Common myeloid progenitor, CD34-positive (primary cell): ENCODE results near the gene OR2B6. TPM values are rescaled to one million over a fixed set of nuclear protein-coding genes. Genes with fewer than 3 reads are reported as not detected.
"Not testable (repeated sequence)": the region's sequence is repeated elsewhere in the genome, so short reads cannot be mapped to it uniquely, and the experiment has no call there.

ENCODE experiments used
- CTCF ChIA-PET: fragments of 350-600 bp; sonication (Branson Sonifier 250); formaldehyde crosslinking; loops from one replicate; lab custom pipeline; 2021; ENCODE audit warnings: antibody characterized with exemption; lab: Charles Lee
- POLR2A ChIA-PET: fragments of 350-600 bp; sonication (Branson Sonifier 250); formaldehyde crosslinking; loops from one replicate; lab custom pipeline; 2021; ENCODE audit warnings: antibody characterized with exemption; lab: Charles Lee
- DNase-seq, 3 donors: peaks; one replicate each; pipeline versions ENCODE4 v3.0.0 to v3.0.0-alpha.2; 2013
- H3K27ac ChIP-seq, 2 experiments: 1 replicate in 1 of 2; 2 replicates in 1 of 2; pipeline ENCODE4 v1.7.0; 2013; ENCODE audit warnings: inconsistent platforms in 2 of 2, low read length in 2 of 2, mild to moderate bottlenecking in 2 of 2, low read depth in 1 of 2, moderate library complexity in 1 of 2; ENCODE audit not compliant: severe bottlenecking in 2 of 2, insufficient read depth in 1 of 2, poor library complexity in 1 of 2
- H3K27me3 ChIP-seq, 5 experiments: replicated peaks in 2 of 5; 1 replicate in 3 of 5; 2 replicates in 2 of 5; pipeline versions ENCODE4 v1.6.1 to v1.7.0; 2013; ENCODE audit warnings: low read length in 4 of 5, mild to moderate bottlenecking in 2 of 5, moderate library complexity in 2 of 5, inconsistent platforms in 1 of 5; ENCODE audit not compliant: insufficient read depth in 5 of 5, control insufficient read depth in 4 of 5
- H3K36me3 ChIP-seq, 4 experiments: 1 replicate in 2 of 4; 2 replicates in 2 of 4; pipeline versions ENCODE4 v1.6.1 to v1.7.0; 2013; ENCODE audit warnings: low read length in 3 of 4, control low read depth in 1 of 4, mild to moderate bottlenecking in 1 of 4; ENCODE audit not compliant: control insufficient read depth in 4 of 4, insufficient read depth in 4 of 4
- H3K4me1 ChIP-seq, 4 experiments: 1 replicate in 3 of 4; 2 replicates in 1 of 4; pipeline versions ENCODE4 v1.6.1 to v1.7.1; 2013; ENCODE audit warnings: low read length in 3 of 4, mild to moderate bottlenecking in 3 of 4, control low read depth in 1 of 4, inconsistent platforms in 1 of 4, moderate library complexity in 1 of 4; ENCODE audit not compliant: control insufficient read depth in 4 of 4, insufficient read depth in 4 of 4; ENCODE audit errors: control extremely low read depth in 1 of 4
- H3K4me3 ChIP-seq, 7 experiments: 1 replicate in 4 of 7; 2 replicates in 3 of 7; pipeline versions ENCODE4 v1.5.1 to v1.7.0; 2013; ENCODE audit warnings: mild to moderate bottlenecking in 7 of 7, low read length in 6 of 7, moderate library complexity in 6 of 7, inconsistent platforms in 2 of 7, low read depth in 2 of 7, control low read depth in 1 of 7; ENCODE audit not compliant: insufficient read depth in 4 of 7, control insufficient read depth in 1 of 7; ENCODE audit errors: extremely low read depth in 1 of 7
- H3K9me3 ChIP-seq, 5 experiments: 1 replicate in 4 of 5; 2 replicates in 1 of 5; pipeline versions ENCODE4 v1.6.1 to v1.7.1; 2013; ENCODE audit warnings: low read length in 4 of 5, mild to moderate bottlenecking in 2 of 5, inconsistent platforms in 1 of 5, low read depth in 1 of 5, moderate library complexity in 1 of 5; ENCODE audit not compliant: control insufficient read depth in 4 of 5, insufficient read depth in 2 of 5; ENCODE audit errors: control extremely low read depth in 1 of 5
- WGBS: methylation state at CpG from one replicate; pipeline ENCODE4 v1.1.5; 2013; ENCODE audit not compliant: insufficient coverage; 5-methylcytosine and 5-hydroxymethylcytosine counted together
- polyA plus RNA-seq: library from polyadenylated mRNA; unstranded; fragments of 120-200 nt; gene quantifications from one replicate; pipeline ENCODE4 v1.2.1, GENCODE V29; 2013

Gene OR2B6
- 0.88 TPM for polyA plus RNA-seq

GRCh38 chr6:27956941-27957340, at the start of gene OR2B6:
Gene OR2B6, plus strand, starts transcription at chr6:27957241. Its CDS starts 0 bp downstream, at chr6:27957241.
- 0% methylated on average over 1 of the region's 1 CpG for WGBS
- Histone ChIP-seq H3K36me3 (no peaks in the 10 kb centered on the region), H3K4me3 (no peak within 1 kb of the TSS), H3K4me1 (peaks cover 0 to 6% (median 0%) of the 10 kb centered on the region in 4 experiments), H3K9me3 (no peaks in the 10 kb centered on the region), H3K27me3 (peaks cover 0 to 30% (median 15%) of the 10 kb centered on the region in 5 experiments), H3K27ac (no peak within 1 kb of the TSS)
- POLR2A ChIA-PET, result no interaction called here
- DNase-seq, result peak in 2 of 3 donors; percentile 18 to 33
- CTCF ChIA-PET, result no interaction called here

GRCh38 chr6:27908017-27908416, 49.0 kb upstream of the OR2B6 start:
- no peak overlapping the region for H3K27ac ChIP-seq
- peak in 1 of 3 donors; percentile 20 for DNase-seq
- H3K36me3 ChIP-seq, result no peaks in the 10 kb centered on the region
- CTCF ChIA-PET, result interaction anchor here (1.7 kb wide), 1 partner anchor 197 kb away, joined by 4 read pairs; no protein-coding TSS in a partner anchor
- H3K27me3 ChIP-seq, result no peaks in the 10 kb centered on the region
- WGBS, result no CpG with 5 or more reads among the region's 1 CpG
- POLR2A ChIA-PET, result no interaction called here
- peaks cover 0 to 4% (median 3%) of the 10 kb centered on the region in 4 experiments for H3K4me1 ChIP-seq
- no peaks in the 10 kb centered on the region for H3K9me3 ChIP-seq
- H3K4me3 ChIP-seq, result no peak overlapping the region

DNA sequence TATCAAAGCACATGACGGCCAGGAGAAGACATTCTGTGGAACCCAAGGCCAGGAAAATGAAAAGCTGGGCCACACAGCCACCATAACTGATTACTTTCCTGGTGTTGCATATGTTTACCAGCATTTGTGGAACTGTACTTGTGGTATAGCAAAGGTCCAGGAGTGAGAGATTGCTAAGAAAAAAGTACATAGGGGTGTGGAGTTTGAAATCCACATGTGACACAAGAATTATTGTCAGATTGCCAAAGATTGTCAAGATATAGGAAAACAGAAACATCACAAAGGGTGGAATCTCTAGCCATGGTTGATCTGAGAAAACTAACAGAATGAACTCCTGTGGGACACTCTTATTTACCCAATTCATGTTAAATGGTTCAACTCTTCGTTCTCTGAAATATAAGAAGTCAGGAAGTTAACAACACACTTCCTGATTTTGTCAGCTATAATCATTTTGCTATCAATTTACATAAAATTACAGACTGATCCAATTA, 45.0 kb upstream of the OR2B6 start, which contains the start of gene OR2B2:
OR2B2 (minus strand) TSS at position 441 of the 491 bp plus-strand sequence; CDS start at position 364, 77 bp downstream.
- Histone ChIP-seq H3K27ac (no peak within 1 kb of the TSS), H3K9me3 (no peaks in the 10 kb centered on the region), H3K4me3 (no peak within 1 kb of the TSS), H3K36me3 (no peaks in the 10 kb centered on the region), H3K27me3 (no peaks in the 10 kb centered on the region), H3K4me1 (peaks cover 0 to 4% (median 3%) of the 10 kb centered on the region in 4 experiments)
- ChIA-PET POLR2A (no interaction called here), CTCF (no interaction called here)
- DNase-seq, result peak in 2 of 3 donors; percentile 6 to 19
- 100% methylated on average over 1 of the region's 2 CpGs for WGBS

- POLR2A ChIA-PET, result no interaction called here
- Histone ChIP-seq H3K27me3 (peaks cover 0 to 2% (median 0%) of the 10 kb centered on the region in 5 experiments), H3K4me3 (no peak overlapping the region), H3K9me3 (no peaks in the 10 kb centered on the region), H3K27ac (no peak overlapping the region), H3K4me1 (no peaks in the 10 kb centered on the region), H3K36me3 (no peaks in the 10 kb centered on the region)
- DNase-seq, result no peak
- CTCF ChIA-PET, result interaction anchor here (0.7 kb wide), 1 partner anchor 227 kb away, joined by 3 read pairs; no protein-coding TSS in a partner anchor
Observed at GRCh38 chr6:27922949-27923348, 34.1 kb upstream of the OR2B6 start.

- Histone ChIP-seq H3K4me1 (no peaks in the 10 kb centered on the region), H3K27me3 (peaks cover 0 to 2% (median 0%) of the 10 kb centered on the region in 5 experiments), H3K4me3 (no peak overlapping the region), H3K9me3 (no peaks in the 10 kb centered on the region), H3K36me3 (no peaks in the 10 kb centered on the region), H3K27ac (no peak overlapping the region)
- no peak for DNase-seq
- CTCF ChIA-PET, result no interaction called here
- 100% methylated on average over 6 of the region's 6 CpGs for WGBS
- POLR2A ChIA-PET, result interaction anchor here (0.6 kb wide), 1 partner anchor 22 kb away, joined by 3 read pairs; no protein-coding TSS in a partner anchor
Observed at GRCh38 chr6:27924179-27924578, 32.9 kb upstream of the OR2B6 start.

DNA sequence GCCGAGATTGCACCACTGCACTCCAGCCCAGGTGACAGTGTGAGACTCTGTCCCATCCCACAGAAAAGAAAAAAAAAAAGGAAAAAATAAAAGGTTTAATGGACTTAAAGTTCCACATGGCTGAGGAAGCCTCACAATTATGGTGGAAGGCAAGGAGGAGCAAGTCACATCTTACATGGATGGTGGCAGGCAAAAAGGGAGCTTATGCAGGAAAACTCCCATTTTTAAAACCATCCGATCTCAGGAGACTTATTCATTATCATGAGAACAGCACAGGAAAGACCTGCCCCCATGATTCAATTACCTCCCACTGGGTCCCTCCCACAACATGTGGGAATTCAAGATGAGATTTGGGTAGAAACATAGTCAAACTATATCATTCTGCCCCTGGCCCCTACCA, 29.0 kb upstream of the OR2B6 start:
- H3K4me1 ChIP-seq, POLR2A ChIA-PET, H3K4me3 ChIP-seq, H3K27me3 ChIP-seq, H3K36me3 ChIP-seq, DNase-seq, H3K9me3 ChIP-seq, H3K27ac ChIP-seq, CTCF ChIA-PET: not testable (repeated sequence)
- WGBS, result no CpG with 5 or more reads among the region's 2 CpGs

- H3K36me3 ChIP-seq, H3K27ac ChIP-seq, H3K4me3 ChIP-seq, H3K9me3 ChIP-seq, H3K27me3 ChIP-seq, POLR2A ChIA-PET, H3K4me1 ChIP-seq, DNase-seq, CTCF ChIA-PET: not testable (repeated sequence)
- WGBS, result 100% methylated on average over 4 of the region's 5 CpGs
Observed at GRCh38 chr6:27929930-27930329, 27.1 kb upstream of the OR2B6 start.
